Neural progenitor cell (in vitro differentiated cells): ENCODE measurements around the gene C16orf46. TPM values are rescaled to one million over a fixed set of nuclear protein-coding genes. Genes with fewer than 3 reads are reported as not detected.

Source experiments
- DNase-seq: peaks from one replicate; pipeline ENCODE4 v3.0.0-alpha.2; 2016; ENCODE audit warnings: low spot score
- H2AFZ ChIP-seq: fragments of 200-600 bp; sonication (generic); replicated peaks from 2 replicates; pipeline ENCODE4 v1.6.1; 2016; ENCODE audit warnings: antibody characterized with exemption
- H3F3A ChIP-seq: fragments of 200-600 bp; sonication (generic); 2 replicates; pipeline ENCODE4 v1.6.1; 2016; ENCODE audit warnings: antibody characterized with exemption, low read depth
- H3K27ac ChIP-seq: fragments of 200-600 bp; sonication (generic); 2 replicates; pipeline ENCODE4 v1.5.1; 2016; ENCODE audit warnings: mild to moderate bottlenecking
- H3K27me3 ChIP-seq: fragments of 200-600 bp; sonication (generic); 2 replicates; pipeline ENCODE4 v1.6.1; 2016; ENCODE audit warnings: mild to moderate bottlenecking, moderate library complexity
- H3K36me3 ChIP-seq: fragments of 200-600 bp; sonication (generic); 2 replicates; pipeline ENCODE4 v1.5.1; 2016
- H3K4me1 ChIP-seq: fragments of 200-600 bp; sonication (generic); 2 replicates; pipeline ENCODE4 v1.6.1; 2016; ENCODE audit warnings: mixed run types
- H3K4me2 ChIP-seq: fragments of 200-600 bp; sonication (generic); 2 replicates; pipeline ENCODE4 v1.6.1; 2016
- H3K4me3 ChIP-seq: fragments of 200-600 bp; sonication (generic); 2 replicates; pipeline ENCODE4 v1.5.1; 2016
- H3K79me2 ChIP-seq: fragments of 200-600 bp; sonication (generic); 2 replicates; pipeline ENCODE4 v1.6.1; 2016; ENCODE audit warnings: low read depth
- H3K9ac ChIP-seq: fragments of 200-600 bp; sonication (generic); 2 replicates; pipeline ENCODE4 v1.6.1; 2016
- H3K9me3 ChIP-seq: fragments of 200-600 bp; sonication (generic); 2 replicates; pipeline ENCODE4 v1.5.1; 2016; ENCODE audit warnings: low read depth
- H4K20me1 ChIP-seq: fragments of 200-600 bp; sonication (generic); 2 replicates; pipeline ENCODE4 v1.6.1; 2016; ENCODE audit warnings: low read depth
- H3K27ac Mint-ChIP-seq: 3 replicates; pipeline ENCODE4 v1.8.0; 2021; ENCODE audit warnings: mixed read lengths
- H3K27me3 Mint-ChIP-seq: 2 replicates; pipeline ENCODE4 v1.8.0; 2022; ENCODE audit warnings: low read depth, mild to moderate bottlenecking, inconsistent platforms, moderate library complexity, mixed read lengths; ENCODE audit not compliant: insufficient read depth
- H3K36me3 Mint-ChIP-seq: 3 replicates; pipeline ENCODE4 v1.8.0; 2021; ENCODE audit warnings: mixed read lengths
- H3K4me1 Mint-ChIP-seq: 3 replicates; pipeline ENCODE4 v1.8.0; 2021; ENCODE audit warnings: mixed read lengths
- H3K4me3 Mint-ChIP-seq: 3 replicates; pipeline ENCODE4 v1.8.0; 2021; ENCODE audit warnings: mild to moderate bottlenecking, moderate library complexity, mixed read lengths
- H3K9me3 Mint-ChIP-seq: 3 replicates; pipeline ENCODE4 v1.8.0; 2020; ENCODE audit warnings: mixed read lengths
- EZH2 ChIP-seq: fragments of 200-600 bp; sonication (generic); IDR thresholded peaks from 2 replicates; pipeline ENCODE4 v1.6.1; 2017; ENCODE audit warnings: antibody characterized with exemption, mild to moderate bottlenecking, moderate library complexity
- EZH2phosphoT487 ChIP-seq: fragments of 200-600 bp; sonication (generic); IDR thresholded peaks from 2 replicates; pipeline ENCODE4 v1.6.1; 2017; ENCODE audit warnings: antibody characterized with exemption
- small RNA-seq: library from RNA; depleted of rRNA; stranded (forward); fragments of <200 nt; gene quantifications from one replicate; pipeline ENCODE3, GENCODE V24; 2015
- total RNA-seq: library from RNA; depleted of rRNA; stranded (reverse); fragments of >200 nt; gene quantifications from 2 replicates; pipeline ENCODE4 v1.2.3, GENCODE V29; 2015; ENCODE audit warnings: low replicate concordance
- TF ChIP-seq, protein P1 (sequence below): fragments of 200-600 bp; sonication (generic); IDR thresholded peaks from 2 replicates; pipeline ENCODE4 v1.5.1; 2017; ENCODE audit warnings: antibody characterized with exemption, mild to moderate bottlenecking

The C16orf46 gene
- total RNA-seq, 1 donor from 2014 or later = 1.7 TPM

DNA sequence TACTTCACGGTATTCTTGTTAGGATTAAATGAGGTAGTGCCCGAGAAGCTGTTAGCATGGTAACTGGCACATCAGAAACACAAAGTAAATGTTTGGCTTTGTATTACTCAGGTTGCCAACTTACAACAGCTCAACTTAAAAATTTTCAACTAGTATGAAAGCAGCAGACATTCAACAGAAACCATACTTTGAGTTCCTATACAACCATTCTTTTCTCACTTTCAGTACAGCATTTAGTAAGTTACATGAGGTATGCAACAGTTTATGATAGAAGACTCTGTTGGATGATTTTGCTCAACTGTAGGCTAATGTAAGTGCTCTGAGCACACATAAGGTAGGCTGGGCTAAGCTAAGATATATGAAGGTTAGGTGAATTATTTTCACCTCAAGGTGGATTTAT is 62.4 kb downstream of the C16orf46 start:
- H2AFZ ChIP-seq = no peak overlapping the region
- no peaks in the 10 kb centered on the region for H3F3A ChIP-seq
- no peaks in the 10 kb centered on the region for H3K27me3 ChIP-seq
- H3K36me3 Mint-ChIP-seq = peaks cover 26% of the 10 kb centered on the region
- H3K9me3 ChIP-seq = no peaks in the 10 kb centered on the region
- TF ChIP-seq, protein P1, sequence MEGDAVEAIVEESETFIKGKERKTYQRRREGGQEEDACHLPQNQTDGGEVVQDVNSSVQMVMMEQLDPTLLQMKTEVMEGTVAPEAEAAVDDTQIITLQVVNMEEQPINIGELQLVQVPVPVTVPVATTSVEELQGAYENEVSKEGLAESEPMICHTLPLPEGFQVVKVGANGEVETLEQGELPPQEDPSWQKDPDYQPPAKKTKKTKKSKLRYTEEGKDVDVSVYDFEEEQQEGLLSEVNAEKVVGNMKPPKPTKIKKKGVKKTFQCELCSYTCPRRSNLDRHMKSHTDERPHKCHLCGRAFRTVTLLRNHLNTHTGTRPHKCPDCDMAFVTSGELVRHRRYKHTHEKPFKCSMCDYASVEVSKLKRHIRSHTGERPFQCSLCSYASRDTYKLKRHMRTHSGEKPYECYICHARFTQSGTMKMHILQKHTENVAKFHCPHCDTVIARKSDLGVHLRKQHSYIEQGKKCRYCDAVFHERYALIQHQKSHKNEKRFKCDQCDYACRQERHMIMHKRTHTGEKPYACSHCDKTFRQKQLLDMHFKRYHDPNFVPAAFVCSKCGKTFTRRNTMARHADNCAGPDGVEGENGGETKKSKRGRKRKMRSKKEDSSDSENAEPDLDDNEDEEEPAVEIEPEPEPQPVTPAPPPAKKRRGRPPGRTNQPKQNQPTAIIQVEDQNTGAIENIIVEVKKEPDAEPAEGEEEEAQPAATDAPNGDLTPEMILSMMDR = no peak
- TF ChIP-seq EZH2 (no peak), EZH2phosphoT487 (no peak)
- no peak overlapping the region for H3K9ac ChIP-seq
- H3K4me1 Mint-ChIP-seq = peaks cover 5% of the 10 kb centered on the region
- no peak for DNase-seq
- H3K27ac Mint-ChIP-seq = no peak overlapping the region
- peaks cover 41% of the 10 kb centered on the region for H3K36me3 ChIP-seq
- no peak overlapping the region for H3K4me3 Mint-ChIP-seq
- peaks cover 26% of the 10 kb centered on the region for H3K79me2 ChIP-seq
- no peak overlapping the region for H3K4me2 ChIP-seq
- H3K27me3 Mint-ChIP-seq = no peaks in the 10 kb centered on the region
- H3K4me1 ChIP-seq = no peaks in the 10 kb centered on the region
- no peak overlapping the region for H3K4me3 ChIP-seq
- peaks cover 10% of the 10 kb centered on the region for H4K20me1 ChIP-seq
- H3K27ac ChIP-seq = no peak overlapping the region
- no peaks in the 10 kb centered on the region for H3K9me3 Mint-ChIP-seq

DNA sequence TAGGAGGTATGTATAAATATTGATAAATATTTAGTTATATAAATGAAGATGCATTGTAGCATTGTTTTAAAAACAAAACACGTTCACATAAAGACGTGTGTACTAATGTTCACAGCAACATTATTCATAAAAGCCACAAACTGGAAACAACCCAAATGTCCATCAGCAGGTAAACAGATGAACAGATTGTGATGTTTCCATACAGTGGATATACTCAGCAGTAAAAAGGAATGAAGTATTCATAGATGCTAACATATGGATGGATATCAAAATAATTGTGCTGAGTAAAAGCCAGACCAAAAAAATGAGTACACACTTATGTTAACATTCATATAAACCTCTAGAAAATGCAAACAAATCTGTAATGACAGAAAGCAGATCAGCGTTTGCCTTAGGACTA is 64.1 kb downstream of the C16orf46 start:
- H4K20me1 ChIP-seq = peaks cover 23% of the 10 kb centered on the region
- peaks cover 5% of the 10 kb centered on the region for H3K4me1 ChIP-seq
- H3K79me2 ChIP-seq = peaks cover 43% of the 10 kb centered on the region
- no peak overlapping the region for H3K9ac ChIP-seq
- TF ChIP-seq, protein P1 = no peak
- TF ChIP-seq EZH2 (no peak), EZH2phosphoT487 (no peak)
- H3K9me3 Mint-ChIP-seq = no peaks in the 10 kb centered on the region
- H3K36me3 Mint-ChIP-seq = peaks cover 23% of the 10 kb centered on the region
- no peak overlapping the region for H3K4me3 ChIP-seq
- H3K27ac Mint-ChIP-seq = no peak overlapping the region
- no peak overlapping the region for H3K4me3 Mint-ChIP-seq
- H3K4me2 ChIP-seq = no peak overlapping the region
- H3K27ac ChIP-seq = no peak overlapping the region
- H3K4me1 Mint-ChIP-seq = peaks cover 14% of the 10 kb centered on the region
- no peak for DNase-seq
- H3K27me3 ChIP-seq = no peaks in the 10 kb centered on the region
- H3K36me3 ChIP-seq = peaks cover 40% of the 10 kb centered on the region
- no peaks in the 10 kb centered on the region for H3K9me3 ChIP-seq
- H3K27me3 Mint-ChIP-seq = no peaks in the 10 kb centered on the region
- no peak overlapping the region for H2AFZ ChIP-seq
- H3F3A ChIP-seq = no peaks in the 10 kb centered on the region

Small RNAs within 50 kb of the gene (small RNA-seq; reads per million reads assigned to genes)
- gene AC092718.3 (not detected), gene RNU6-1191P (not detected)

Other genes with a start within 250 kb of the C16orf46 start
- 70.5 and 138 TPM in 2 replicates for gene CMC2, start 70.4 kb downstream of the C16orf46 start, total RNA-seq
- 76.8 and 111 TPM in 2 replicates for gene CENPN, start 70.0 kb downstream of the C16orf46 start, total RNA-seq
- gene ATMIN, start 41.4 kb downstream of the C16orf46 start, total RNA-seq = 73.5 and 95.0 TPM in 2 replicates
- gene GCSH, start 19.2 kb upstream of the C16orf46 start, total RNA-seq = 126 and 235 TPM in 2 replicates
- gene BCO1, start 161.5 kb upstream of the C16orf46 start, total RNA-seq = 3.5 and 4.2 TPM in 2 replicates
- gene GAN, start 237.7 kb upstream of the C16orf46 start, total RNA-seq = 22.0 and 25.5 TPM in 2 replicates